Measurements from ENCODE around the gene ZNF436. TPM values are rescaled to one million over a fixed set of nuclear protein-coding genes. Genes with fewer than 3 reads are reported as not detected.

ZNF436 gene
- total and polyA plus RNA-seq, 9 of the 15 experiments (the other 6 are each of a cell fraction or from before 2014, with no cell fraction given), result 2.1 to 11.3 (median 6.8) TPM

- no peak for TF ChIP-seq TSHZ1 (CRISPR knock-in tag; IDR thresholded peaks at IDR 0.05)
- TF ChIP-seq MIER1 (IDR thresholded peaks at IDR 0.05; ENCODE audit: low read depth), result no peak; the same call in 1 of the 2 replicates
- TF ChIP-seq TCF15 (CRISPR knock-in tag; IDR thresholded peaks at IDR 0.05), result no peak
- peak; percentile 7 for TF ChIP-seq HNRNPLL (IDR thresholded peaks at IDR 0.05; ENCODE audit: low read depth, low read length, poor library complexity, severe bottlenecking)
- TF ChIP-seq ZNF398 (CRISPR knock-in tag; IDR thresholded peaks at IDR 0.05), result no peak
- TF ChIP-seq PHF8 (IDR thresholded peaks at IDR 0.05; ENCODE audit: borderline replicate concordance, low read length), result peak; percentile 71
- TF ChIP-seq GABPA (tag; conservative IDR thresholded peaks at IDR 0.05; ENCODE audit: low read depth), result peak; percentile 88
- peak; percentile 66; the same call in 1 of the 2 replicates for TF ChIP-seq TFAP4 (CRISPR knock-in tag; IDR thresholded peaks at IDR 0.05; ENCODE audit: borderline replicate concordance)
- peak; percentile 77; the same call in 1 of the 2 replicates for TF ChIP-seq CTBP1 (IDR thresholded peaks at IDR 0.05; ENCODE audit: borderline replicate concordance)
- TF ChIP-seq ZBTB11 (CRISPR knock-in tag; IDR thresholded peaks at IDR 0.05), result no peak
- no peak for TF ChIP-seq ZKSCAN3 (CRISPR knock-in tag; IDR thresholded peaks at IDR 0.05)
- peak; percentile 40 for TF ChIP-seq ARID1B (IDR thresholded peaks at IDR 0.05)
Measured at GRCh38 chr1:23367791-23368561, 1.7 kb downstream of the ZNF436 start (continued).
